Stimulated activated CD8-positive, alpha-beta memory T cell treated with anti-CD3 and anti-CD28 coated beads, Interleukin-4, amount 100 ng/mL, for 4 hours (primary cell): ENCODE measurements around the gene SETBP1.
"Not testable (repeated sequence)": the region's sequence is repeated elsewhere in the genome, so short reads cannot be mapped to it uniquely, and the experiment has no call there.

ENCODE experiments used
- DNase-seq, 2 donors: peaks; one replicate each; pipeline ENCODE4 v3.0.0-alpha.2; 2020; ENCODE audit warnings: low read depth in 2 of 2, low spot score in 1 of 2

SETBP1 gene

DNA sequence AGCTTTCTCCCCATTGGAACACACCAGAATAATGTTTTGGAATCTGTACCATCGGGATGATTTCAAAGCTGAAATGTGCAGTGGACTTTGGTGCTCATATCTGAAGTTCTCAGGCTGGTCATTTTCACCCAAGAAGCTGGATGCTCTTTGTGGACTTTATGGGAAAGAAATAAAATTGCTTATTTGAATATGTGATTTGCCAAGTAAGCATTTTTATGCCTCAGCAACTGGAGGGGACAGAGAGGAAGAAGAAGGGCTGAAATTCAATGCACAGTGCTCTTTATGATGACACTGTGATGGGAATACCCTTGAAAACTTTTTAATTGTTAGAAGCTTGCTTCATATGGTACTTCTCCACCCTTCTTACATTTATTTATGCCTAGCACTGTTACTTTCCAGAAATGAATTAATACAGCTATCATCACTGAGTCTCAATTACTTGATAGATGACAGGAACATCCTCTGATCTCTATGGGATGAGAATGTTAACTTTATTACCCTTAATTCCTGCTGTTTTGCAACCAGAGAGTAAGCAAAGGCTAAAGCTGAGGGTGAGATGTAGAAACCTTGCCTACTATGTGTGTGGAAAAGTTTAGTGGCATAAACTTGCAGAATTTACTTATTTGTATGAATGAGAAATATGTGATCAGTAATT is 23.6 kb downstream of the SETBP1 start:
- DNase-seq: no peak

DNA sequence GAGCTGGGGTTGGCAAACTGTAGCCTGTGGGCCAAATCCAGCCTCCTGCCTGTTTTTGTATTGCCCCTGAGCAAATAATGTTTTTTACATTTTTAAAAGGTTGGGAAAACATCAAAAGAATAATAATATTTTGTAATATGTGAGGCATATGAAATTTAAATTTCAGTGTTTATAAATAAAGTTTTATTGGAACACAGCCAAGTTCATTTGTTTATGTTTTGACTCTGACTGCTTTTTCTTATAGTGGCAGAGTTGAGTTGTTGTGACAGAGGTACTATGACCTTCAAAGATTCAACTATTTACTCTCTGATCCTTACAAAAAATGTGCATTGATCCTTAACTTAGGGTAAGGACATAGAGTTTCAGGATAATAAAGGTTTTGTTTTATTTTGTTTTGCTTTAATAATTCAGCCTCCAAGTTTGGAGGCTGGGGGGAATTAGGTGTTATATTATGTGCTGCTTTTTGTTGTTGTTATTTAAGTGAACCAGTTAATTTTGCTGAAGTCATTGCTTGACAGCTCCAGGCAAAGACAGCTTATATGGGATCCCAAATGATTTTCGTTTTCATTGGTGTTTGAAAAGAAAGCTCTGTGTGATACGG is 24.5 kb downstream of the SETBP1 start:
- no peak for DNase-seq

DNA sequence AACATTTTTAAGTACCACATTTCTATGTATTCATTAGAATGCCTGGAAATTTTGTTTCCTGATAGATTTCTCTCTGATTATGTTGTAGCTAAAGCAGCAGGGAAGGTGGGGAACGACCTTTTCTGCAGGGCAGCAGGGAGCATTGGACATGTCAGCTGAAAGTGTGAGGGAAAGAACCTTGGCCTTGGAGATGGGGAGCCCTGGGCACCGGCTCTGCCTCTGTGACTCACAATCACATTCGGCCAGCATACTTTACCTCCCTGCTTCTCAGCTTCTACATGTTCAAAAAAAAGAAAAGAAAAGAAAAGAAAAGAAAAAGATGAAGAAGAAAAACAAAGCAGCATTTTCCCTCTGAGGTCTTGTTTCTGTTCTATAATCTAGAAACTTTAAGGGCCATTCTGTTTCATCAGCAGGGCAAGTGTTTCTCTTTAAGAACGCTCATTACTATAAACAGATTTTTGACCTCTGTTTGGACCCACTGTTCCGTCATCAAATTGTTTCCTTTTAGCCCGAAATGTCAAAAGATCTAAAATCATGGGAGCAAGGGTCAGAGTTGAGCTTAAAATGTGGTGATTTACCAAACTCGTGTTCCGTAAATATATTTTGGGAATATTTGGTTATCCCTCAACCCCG is 27.9 kb downstream of the SETBP1 start:
- DNase-seq: no peak

DNA sequence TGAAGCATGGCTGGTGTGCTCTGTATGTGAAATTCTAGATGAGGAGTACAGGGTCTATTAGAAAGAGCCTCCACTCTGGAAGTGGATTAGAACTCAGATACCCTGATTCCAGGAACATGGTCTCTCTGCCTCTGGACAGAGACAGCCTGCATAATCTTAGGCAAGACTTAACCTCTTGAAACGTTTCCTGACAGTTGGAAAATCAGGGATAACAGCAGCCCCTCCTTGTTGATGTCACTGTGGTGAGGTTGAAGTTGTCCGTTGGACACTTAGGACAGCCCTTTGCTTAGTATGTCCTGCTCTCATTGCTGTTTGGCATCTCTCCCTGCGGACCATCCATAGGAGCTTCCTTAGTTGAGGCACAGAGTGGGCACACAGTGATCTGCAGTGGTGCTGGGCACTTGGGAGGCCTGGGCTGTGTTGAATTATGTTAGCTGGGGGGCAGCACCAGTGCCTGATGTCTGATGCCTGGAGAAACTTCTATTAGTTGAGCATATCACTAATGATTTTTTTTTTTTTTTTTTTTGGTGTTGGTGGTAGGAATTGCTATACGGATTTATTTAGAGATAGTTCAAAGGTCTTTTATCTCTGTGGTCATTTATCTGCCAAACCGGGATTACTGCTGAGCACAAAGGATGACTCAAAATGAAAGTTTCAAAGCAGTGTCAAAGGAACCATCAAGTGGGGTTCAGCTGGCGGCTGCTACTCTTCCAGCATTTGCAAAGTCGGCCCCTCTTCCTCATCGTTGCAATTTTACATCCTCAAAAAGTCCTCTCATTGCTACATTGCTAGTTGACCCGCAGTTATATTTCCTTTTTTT is 28.8 kb downstream of the SETBP1 start:
- no peak for DNase-seq

DNA sequence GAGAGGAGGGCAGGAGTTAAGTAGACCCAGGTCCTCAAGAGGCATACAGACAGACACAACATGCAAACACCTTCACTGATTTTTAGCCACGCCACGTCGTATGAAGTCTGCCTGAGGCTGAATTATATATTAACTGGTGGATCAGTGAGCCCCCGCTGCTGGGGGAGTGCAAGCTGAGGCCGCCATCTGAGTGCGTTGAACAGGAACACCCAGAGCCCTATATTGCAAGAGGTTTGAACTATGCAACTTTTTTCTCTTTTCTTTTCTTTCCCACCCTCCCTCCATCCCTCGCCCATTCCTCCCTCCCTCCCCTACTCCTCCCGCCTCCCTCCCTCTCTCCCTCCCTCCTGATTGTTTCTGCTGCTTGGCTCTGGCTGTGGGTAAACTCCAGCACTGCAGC is 30.2 kb downstream of the SETBP1 start:
- DNase-seq: no peak

DNA sequence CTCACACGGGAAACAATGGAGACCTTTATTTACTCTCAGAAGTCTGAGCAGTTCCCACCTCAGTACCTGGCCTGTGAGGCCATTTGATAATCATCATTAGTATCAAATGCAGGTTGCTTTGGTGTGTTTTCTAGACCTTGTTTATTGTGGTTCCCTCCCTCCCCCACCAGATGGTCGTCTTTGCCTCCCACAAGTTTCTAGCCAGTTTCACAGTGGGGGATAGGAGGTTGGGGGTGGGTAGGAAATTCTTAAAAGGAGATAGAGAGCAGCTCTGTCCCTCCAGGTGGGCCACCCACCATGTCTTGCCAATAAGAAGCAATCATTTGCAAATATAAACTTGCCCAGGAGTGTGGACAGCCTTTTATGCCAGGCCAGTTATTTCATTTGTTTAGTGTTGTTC is 31.3 kb downstream of the SETBP1 start:
- DNase-seq: no peak

DNA sequence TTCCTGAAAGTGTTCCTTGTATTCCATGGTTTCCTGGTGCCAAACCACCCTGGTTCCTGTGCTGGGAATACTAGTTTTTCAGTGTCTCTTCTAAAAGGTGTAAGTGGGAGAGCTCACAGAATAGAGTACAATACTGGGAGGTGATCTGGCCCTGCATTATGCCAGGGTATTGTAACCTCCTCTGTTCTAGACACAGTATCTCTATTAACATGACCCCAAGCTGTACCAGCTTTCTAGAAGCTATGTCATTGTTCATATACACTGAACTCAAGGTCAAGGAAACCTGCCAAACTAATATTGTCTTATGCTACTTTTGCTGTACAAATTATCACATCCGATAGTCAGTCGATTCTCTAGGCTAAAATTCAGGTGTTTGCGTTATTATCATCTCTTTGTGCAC is 32.7 kb downstream of the SETBP1 start:
- DNase-seq: no peak

DNA sequence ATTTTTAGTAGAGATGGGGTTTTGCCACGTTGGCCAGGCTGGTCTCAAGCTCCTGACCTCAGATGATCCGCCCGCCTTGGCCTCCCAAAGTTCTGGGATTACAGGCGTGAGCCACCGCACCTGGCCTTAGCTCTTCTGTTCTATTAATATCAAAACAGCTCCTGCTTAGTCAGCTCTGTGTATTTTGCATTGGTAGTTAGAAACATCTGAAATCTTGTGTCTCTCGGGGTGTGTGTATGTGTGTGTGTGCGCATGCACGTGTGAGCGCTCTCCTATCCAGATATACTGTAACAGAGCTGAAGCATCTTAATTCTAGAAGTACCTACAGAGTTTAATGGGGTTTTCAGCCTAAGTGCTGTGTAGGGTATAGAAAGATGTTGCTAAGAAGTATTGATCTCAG is 33.7 kb downstream of the SETBP1 start:
- DNase-seq: no peak

DNA sequence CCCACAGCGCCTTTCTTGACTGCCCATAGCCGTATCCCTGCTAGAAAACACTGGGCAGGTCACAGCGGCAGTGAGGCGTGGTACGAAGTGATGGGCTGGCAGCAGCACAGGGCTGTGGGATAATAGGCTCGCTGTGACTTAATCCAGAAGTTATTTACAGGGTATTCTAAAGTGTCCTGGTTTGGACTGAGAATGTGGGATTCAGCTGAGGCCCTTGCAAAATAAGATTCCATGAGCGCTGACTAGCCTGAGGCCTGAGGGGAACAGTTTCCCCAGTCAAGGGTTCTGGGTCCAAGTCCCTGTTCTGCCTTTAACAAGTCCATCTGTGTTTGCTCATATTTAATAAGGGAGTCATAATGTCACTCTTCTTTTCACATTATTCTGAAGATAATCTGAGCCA is 34.6 kb downstream of the SETBP1 start:
- DNase-seq: no peak

DNA sequence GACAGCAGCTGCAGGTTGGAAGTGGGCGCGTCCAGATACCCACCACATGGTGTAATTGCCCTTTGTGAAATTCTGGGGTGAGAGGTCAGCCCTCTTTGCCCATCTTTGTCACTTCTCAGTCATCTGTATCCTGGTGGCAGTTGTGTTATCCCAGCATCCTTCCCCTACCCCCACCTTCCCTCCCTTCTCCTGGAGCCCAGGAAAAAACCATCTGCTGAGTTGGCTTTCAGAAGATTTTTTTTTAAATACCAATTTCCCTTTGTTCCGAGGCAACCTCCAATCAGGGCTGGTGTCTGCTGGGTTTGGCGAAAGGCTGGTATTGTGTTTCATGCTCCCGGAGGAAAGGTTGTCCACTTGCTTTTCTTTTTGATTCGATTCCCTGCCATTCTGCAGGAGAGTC is 35.2 kb downstream of the SETBP1 start:
- no peak for DNase-seq

DNA sequence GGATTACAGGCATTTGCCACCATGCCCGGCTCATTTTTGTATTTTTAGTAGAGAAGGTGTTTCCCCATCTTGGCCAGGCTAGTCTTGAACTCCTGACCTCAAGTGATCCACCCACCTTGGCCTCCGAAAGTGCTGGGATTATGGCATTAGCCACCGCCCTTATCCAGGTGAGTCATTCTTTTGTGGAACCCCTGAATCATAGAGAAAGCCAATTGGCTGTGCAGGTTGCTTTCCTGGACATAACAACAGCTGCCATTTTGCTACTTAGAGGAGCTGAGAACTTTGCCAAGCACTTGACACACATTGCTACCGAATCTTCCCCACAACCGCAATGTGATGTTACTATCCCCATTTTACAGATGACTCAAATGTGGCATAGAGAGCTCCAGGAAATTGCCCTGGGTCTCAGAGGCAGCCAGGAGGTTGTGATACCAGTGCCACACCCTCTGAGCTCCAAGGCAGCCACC is 36.0 kb downstream of the SETBP1 start:
- DNase-seq: no peak

DNA sequence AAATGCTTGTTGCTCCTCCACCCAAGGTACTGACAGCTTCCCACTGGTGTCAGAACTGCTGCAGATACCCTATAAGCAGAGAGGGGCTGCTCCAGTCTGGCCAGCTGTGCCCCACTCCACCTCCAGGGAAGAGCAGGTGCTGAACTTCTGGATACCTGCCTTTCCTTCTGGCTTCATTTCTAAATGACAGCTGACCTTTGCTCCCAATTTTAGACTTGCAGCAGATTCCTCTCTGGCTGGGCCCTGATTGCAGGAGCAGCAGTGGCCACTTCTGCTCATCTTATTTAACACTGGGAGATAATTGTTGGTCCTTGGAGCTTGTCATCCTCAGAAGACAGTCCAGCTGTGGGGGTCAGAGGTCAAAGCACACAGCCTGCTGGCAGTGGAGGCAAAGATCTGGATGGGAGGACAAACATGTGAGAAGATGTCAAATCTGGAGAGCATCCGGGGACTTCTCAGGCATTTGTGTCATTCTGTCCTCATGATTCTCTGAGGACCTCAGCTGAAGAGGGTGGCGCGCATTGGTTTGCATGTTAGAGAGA is 38.9 kb downstream of the SETBP1 start:
- no peak for DNase-seq

DNA sequence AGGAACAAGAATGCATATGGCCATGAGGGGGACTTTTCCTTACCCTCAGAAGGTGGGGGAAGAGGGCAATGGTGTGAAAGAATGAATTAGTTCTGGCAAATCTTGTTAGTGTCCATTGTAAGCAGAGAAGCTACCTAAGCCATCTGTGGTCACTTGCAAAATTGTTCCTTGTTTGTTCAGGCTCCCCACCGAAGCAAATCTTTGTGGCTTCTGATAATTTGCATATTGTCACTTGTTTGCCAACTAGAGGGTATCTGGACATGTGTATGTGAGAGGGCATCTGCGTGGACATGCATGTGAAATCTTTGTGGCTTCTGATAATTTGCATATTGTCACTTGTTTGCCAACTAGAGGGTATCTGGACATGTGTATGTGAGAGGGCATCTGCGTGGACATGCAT is 41.1 kb downstream of the SETBP1 start:
- DNase-seq: not testable (repeated sequence)

DNA sequence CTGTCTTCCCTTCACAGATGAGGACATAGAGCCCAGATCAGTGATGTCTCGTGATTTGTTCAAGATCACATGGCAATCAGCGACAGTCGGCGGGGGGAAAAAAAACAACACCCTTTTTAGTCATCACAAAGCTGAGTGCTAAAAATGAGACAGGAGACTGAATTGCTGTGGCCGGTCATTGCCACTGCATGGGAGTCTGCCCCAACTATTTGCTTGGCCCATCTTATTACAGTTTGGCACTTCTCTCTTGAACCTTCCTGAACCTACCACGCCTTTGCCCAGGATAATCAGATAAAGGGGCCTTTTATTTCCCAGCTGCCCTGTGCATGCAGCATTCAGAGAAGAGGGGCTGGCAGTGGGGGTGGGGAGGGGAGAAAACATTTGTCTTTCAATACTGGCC is 42.7 kb downstream of the SETBP1 start:
- DNase-seq: no peak

DNA sequence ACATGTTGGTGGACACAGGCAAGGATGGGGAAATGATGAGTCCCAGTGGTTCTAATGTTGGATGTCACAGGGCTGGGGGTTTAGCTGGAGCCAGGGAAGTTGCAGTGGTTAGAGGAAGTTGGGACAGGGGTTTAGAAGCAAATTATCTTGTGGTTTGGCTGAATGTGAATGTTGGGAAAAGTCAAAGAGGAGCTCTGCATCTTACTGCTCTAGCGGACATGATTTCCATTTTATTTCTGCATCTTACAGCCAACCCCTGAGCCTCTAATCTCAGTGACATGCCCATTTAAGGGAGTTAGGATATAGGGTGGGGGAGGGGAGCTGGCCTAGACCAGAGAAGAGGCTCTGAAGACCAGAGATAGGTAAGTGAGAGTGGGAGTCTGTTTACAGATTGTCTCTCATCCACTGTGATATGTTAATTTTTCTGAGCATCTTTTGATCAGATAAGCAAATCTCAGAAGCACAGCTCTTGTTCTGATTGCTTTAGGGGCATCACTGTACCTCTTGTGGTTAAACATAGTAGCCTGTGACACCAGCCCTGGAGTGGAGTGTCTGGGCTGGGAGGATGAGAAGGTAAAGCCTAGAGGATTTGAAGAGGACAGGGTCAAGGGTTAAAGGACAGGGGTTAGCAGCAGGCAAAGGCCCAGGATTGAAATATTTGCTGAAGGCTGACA is 43.6 kb downstream of the SETBP1 start:
- no peak for DNase-seq

DNA sequence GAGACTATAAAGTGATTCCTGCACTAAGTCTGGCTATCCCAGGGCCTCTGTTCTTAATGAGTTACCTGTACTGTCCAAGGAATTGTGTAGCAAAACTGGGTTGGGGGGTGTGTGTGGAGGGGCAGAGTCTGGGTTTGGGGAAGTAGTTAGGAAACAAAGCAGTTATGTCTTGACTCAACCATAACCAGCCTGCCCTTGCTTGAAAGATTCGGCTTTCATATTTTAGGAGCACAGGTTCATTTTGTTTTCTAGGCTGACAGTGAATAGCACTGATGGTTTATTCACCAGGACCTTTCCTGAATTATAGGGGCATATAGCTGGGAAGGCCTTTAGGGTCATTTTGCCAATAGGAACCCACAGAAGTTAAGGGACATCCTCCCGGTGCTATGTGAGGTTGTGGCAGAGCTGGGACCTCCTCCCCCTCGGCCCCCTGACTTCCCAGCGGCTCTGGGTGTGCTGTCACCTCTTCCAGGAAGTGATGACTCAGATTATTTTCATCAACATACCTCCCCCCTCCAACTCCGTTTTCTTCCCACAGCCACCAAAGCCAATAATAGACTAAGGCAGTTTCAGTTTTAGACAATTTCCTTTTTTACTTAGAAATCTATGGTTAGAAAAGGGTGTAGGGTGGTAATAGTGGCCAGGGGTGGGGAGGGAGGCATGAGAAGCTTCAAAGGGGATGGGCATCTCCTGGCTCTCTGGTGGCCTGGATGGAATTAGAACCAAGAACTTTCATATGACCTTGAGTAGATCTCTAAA is 44.8 kb downstream of the SETBP1 start:
- DNase-seq: peak; percentile 30 to 51

DNA sequence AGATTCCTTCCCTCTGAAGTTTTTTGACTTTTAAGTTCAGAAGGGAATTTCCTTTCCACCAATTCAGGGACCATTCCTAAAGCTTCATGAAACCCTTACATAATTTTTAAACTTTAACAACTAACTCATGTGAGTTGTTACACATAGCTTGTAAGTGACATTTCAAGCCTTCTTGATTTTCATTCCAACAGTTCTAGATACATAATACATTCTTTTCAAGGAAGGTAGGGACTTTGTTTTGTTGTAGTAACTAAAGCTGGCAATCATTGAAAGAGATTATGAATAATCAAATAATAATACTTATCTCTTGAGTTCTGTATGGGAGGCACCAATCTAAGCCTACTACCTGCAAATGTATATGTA is 45.4 kb downstream of the SETBP1 start:
- DNase-seq: no peak

DNA sequence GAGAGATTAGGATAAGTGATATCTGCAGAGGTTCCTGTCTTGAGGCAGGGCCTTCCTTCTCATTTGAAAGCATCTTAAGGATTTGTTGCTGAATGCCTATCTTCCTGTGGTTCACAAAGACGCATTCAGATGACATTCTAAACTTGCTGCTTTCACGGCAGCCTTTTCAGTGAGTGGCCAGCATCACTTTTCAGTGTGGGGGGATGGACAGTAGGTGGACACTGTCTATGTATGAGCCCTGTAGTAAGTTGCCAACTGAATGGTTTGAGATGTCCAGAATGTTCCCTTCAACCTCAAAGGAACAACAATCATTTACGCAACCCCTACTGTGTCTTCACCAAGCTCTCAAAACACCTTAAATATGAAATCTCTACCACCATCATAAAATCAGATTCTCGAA is 46.6 kb downstream of the SETBP1 start:
- DNase-seq: no peak

DNA sequence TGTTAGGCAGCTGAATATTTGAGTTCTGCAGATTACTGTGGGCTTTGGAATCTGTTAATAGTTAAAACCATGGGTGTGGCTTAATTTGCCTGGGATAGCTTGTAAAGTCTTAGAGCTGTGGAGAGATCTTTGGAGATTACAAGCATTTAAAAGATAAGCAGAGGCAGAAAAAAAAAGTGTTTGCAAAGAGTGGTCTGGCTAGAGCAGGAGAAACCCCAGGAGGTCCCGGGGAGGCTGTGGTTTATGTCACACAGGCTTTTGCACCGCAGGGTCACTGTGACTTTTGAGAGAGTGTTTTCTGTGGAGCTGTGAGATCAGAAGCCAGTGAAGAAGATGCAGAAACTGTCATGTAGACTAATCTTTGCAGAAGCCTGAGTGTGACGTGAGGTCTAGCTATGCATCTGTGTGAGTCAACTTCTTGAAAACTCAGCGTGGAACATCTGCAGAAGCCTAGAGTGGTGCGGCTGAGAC is 49.0 kb downstream of the SETBP1 start:
- peak; percentile 22 to 42 for DNase-seq

DNA sequence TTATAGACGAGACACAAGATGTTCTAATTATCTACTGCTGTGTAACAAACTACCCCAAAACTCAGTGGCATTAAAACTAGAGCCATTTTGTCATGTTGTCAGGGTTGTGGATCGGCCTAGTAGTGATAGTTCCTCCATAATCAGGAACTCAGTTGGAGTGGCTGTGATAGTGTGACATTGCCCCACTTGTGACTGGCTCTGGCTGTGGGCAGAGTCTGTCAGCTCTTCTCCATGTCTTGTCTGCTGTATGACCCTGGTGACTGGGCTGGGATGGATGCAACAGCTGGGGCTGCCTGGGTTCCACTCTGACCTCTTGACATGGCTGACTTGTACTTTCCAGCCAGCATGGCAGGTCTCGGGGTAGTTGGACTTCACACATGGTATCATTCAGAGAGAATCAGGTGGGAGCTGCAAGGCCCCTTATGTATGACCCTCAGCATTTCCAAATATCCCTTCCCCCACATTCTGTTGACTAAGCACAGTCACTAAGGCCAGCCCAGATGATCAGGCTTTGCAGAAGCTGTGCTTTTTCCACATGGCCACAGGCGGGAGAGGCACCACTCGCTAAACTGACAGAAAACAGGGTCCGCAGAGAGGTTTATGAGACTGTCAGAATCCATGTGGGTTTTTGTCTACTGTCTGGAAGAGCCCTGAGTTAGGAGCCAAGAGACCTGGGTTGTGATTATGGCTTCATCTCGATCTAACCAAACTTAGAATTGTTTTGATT is 50.3 kb downstream of the SETBP1 start:
- no peak for DNase-seq
